ENCODE results near the gene CD80.

- TF ChIP-seq, protein P1, sequence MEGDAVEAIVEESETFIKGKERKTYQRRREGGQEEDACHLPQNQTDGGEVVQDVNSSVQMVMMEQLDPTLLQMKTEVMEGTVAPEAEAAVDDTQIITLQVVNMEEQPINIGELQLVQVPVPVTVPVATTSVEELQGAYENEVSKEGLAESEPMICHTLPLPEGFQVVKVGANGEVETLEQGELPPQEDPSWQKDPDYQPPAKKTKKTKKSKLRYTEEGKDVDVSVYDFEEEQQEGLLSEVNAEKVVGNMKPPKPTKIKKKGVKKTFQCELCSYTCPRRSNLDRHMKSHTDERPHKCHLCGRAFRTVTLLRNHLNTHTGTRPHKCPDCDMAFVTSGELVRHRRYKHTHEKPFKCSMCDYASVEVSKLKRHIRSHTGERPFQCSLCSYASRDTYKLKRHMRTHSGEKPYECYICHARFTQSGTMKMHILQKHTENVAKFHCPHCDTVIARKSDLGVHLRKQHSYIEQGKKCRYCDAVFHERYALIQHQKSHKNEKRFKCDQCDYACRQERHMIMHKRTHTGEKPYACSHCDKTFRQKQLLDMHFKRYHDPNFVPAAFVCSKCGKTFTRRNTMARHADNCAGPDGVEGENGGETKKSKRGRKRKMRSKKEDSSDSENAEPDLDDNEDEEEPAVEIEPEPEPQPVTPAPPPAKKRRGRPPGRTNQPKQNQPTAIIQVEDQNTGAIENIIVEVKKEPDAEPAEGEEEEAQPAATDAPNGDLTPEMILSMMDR (IDR thresholded peaks at IDR 0.05; ENCODE audit: low read length), result peak; percentile 27; the same call in 1 of the 2 replicates
- TF ChIP-seq EZH2 (IDR thresholded peaks at IDR 0.05; ENCODE audit: borderline replicate concordance, low read length), result no peak
These were observed 64.8 kb downstream of the CD80 start for GRCh38 chr3:119494597-119494996.

Measured in OCI-LY1 (cell line).